Measurements from ENCODE around the gene IGSF5. TPM values are rescaled to one million over a fixed set of nuclear protein-coding genes. Genes with fewer than 3 reads are reported as not detected.

Gene IGSF5
- total RNA-seq, 1 donor from 2014 or later = 0.77 TPM

- no peak for DNase-seq (ENCODE audit: low read depth, low spot score)
- Mint-ChIP-seq H3K9me3 (peaks cover 3% of the 10 kb centered on the region), H3K4me1 (peaks cover 11% of the 10 kb centered on the region), H3K27me3 (ENCODE audit: low read depth) (peaks cover 2% of the 10 kb centered on the region), H3K4me3 (no peak overlapping the region), H3K27ac (ENCODE audit: unreplicated experiment) (no peak overlapping the region), H3K36me3 (ENCODE audit: low read depth) (peaks cover 2% of the 10 kb centered on the region)
- TF ChIP-seq CTCF (conservative IDR thresholded peaks at IDR 0.05) = no peak
Measured at GRCh38 chr21:39763272-39763970, 18.4 kb downstream of the IGSF5 start.

DNA sequence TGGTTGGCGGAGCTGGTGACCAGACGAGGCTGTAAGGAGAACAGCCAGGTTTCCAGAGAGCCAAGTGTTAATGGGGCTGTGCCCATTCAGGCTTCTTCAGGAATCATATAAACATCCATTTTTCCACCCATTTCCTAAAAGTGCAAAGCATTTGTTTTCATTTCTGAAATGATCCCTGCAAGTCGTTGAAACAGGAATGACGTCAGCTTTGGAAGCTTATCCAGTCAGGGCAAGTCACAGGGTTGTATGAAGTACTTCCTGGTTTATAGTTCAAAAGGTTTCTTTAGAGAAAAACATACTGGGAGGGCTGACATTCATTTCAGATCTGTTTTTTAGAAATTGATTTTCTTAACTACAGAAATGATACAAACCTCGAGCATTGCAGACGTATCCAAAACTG, 29.2 kb downstream of the IGSF5 start:
- H3K4me1 Mint-ChIP-seq = no peaks in the 10 kb centered on the region
- H3K9me3 Mint-ChIP-seq = no peaks in the 10 kb centered on the region
- H3K27ac Mint-ChIP-seq (ENCODE audit: unreplicated experiment) = no peak overlapping the region
- no peak for DNase-seq (ENCODE audit: low read depth, low spot score)
- H3K36me3 Mint-ChIP-seq (ENCODE audit: low read depth) = no peaks in the 10 kb centered on the region
- TF ChIP-seq CTCF (conservative IDR thresholded peaks at IDR 0.05) = no peak
- H3K27me3 Mint-ChIP-seq (ENCODE audit: low read depth) = no peaks in the 10 kb centered on the region
- H3K4me3 Mint-ChIP-seq = no peak overlapping the region

DNA sequence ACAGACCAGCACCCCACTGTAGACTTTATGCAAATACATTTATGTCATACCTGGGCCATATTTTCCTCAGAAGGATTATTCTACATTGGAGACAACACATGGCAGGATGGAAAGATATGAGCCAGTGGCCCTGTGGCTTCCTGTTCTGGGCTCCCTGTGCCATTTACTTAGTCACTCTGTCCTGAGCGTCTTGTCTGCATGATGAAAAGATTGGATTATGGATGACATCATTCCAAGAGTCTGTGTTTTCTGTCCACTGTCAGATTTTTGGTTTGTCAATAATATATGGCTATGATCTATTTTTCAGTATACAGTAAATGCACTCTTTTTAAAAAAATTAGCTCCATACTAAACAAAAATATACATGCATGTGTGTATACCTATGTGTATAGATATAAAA, 30.8 kb downstream of the IGSF5 start:
- Mint-ChIP-seq H3K27ac (ENCODE audit: unreplicated experiment) (no peak overlapping the region), H3K36me3 (ENCODE audit: low read depth) (no peaks in the 10 kb centered on the region)

GRCh38 chr21:39776589-39776988, 31.6 kb downstream of the IGSF5 start:
- TF ChIP-seq CTCF (conservative IDR thresholded peaks at IDR 0.05) = no peak
- peaks cover 4% of the 10 kb centered on the region for H3K9me3 Mint-ChIP-seq
- H3K4me3 Mint-ChIP-seq = no peak overlapping the region
- no peaks in the 10 kb centered on the region for H3K27me3 Mint-ChIP-seq (ENCODE audit: low read depth)
- H3K4me1 Mint-ChIP-seq = no peaks in the 10 kb centered on the region
- no peak overlapping the region for H3K27ac Mint-ChIP-seq (ENCODE audit: unreplicated experiment)
- H3K36me3 Mint-ChIP-seq (ENCODE audit: low read depth) = no peaks in the 10 kb centered on the region
- DNase-seq (ENCODE audit: low read depth, low spot score) = no peak

More for the DNA sequence above, 30.8 kb downstream of the IGSF5 start:
- no peaks in the 10 kb centered on the region for H3K4me1 Mint-ChIP-seq
- no peak overlapping the region for H3K4me3 Mint-ChIP-seq
- H3K27me3 Mint-ChIP-seq (ENCODE audit: low read depth) = no peaks in the 10 kb centered on the region
- TF ChIP-seq CTCF (conservative IDR thresholded peaks at IDR 0.05) = no peak
- peaks cover 4% of the 10 kb centered on the region for H3K9me3 Mint-ChIP-seq
- no peak for DNase-seq (ENCODE audit: low read depth, low spot score)

- no peaks in the 10 kb centered on the region for H3K4me1 Mint-ChIP-seq
Measured at GRCh38 chr21:39781331-39781730, 36.3 kb downstream of the IGSF5 start.

More at GRCh38 chr21:39781331-39781730, 36.3 kb downstream of the IGSF5 start:
- Mint-ChIP-seq H3K4me3 (no peak overlapping the region), H3K27ac (ENCODE audit: unreplicated experiment) (no peak overlapping the region), H3K9me3 (peaks cover 4% of the 10 kb centered on the region), H3K27me3 (ENCODE audit: low read depth) (no peaks in the 10 kb centered on the region), H3K36me3 (ENCODE audit: low read depth) (no peaks in the 10 kb centered on the region)
- no peak for DNase-seq (ENCODE audit: low read depth, low spot score)
- TF ChIP-seq CTCF (conservative IDR thresholded peaks at IDR 0.05) = no peak

Measured in neural crest cell (in vitro differentiated cells).